ENCODE measurements around the gene AMDHD2.

AMDHD2 gene

GRCh38 chr16:2531696-2532493, 11.7 kb downstream of the AMDHD2 start (continued):
- TF ChIP-seq HIC1 (tag by site-specific recombination; IDR thresholded peaks at IDR 0.05) (peak; percentile 34), ZNF660 (tag by site-specific recombination; IDR thresholded peaks at IDR 0.05) (peak; percentile 64; the same call in 1 of the 2 replicates), ZBTB10 (tag by site-specific recombination; IDR thresholded peaks at IDR 0.05) (peak; percentile 94), ZBTB1 (tag by site-specific recombination; IDR thresholded peaks at IDR 0.05) (peak; percentile 66; the same call in 1 of the 2 replicates), SCRT2 (tag by site-specific recombination; IDR thresholded peaks at IDR 0.05) (peak; percentile 97), ZNF335 (tag by site-specific recombination; conservative IDR thresholded peaks at IDR 0.05) (peak; percentile 86), PRDM2 (tag by site-specific recombination; IDR thresholded peaks at IDR 0.05; ENCODE audit: borderline replicate concordance) (0 out of 2 replicates have a peak, but pooled peaks have one; percentile 28), ZNF600 (tag by site-specific recombination; IDR thresholded peaks at IDR 0.05) (peak; percentile 67), ZNF621 (tag by site-specific recombination; IDR thresholded peaks at IDR 0.05) (no peak), ZNF449 (tag by site-specific recombination; IDR thresholded peaks at IDR 0.05) (peak; percentile 47; the same call in 1 of the 2 replicates), ZFP3 (tag by site-specific recombination; IDR thresholded peaks at IDR 0.05; ENCODE audit: low read depth) (no peak; the same call in 1 of the 2 replicates)
